Skeletal muscle satellite cell (primary cell): ENCODE results near the gene HCRTR2.
"Not testable (repeated sequence)": the region's sequence is repeated elsewhere in the genome, so short reads cannot be mapped to it uniquely, and the experiment has no call there.

Experiments
- H3K27me3 ChIP-seq: 2 replicates; pipeline ENCODE4 v1.7.0; 2013; ENCODE audit warnings: low read length; ENCODE audit not compliant: control insufficient read depth, insufficient read depth
- H3K36me3 ChIP-seq: 2 replicates; pipeline ENCODE4 v1.7.0; 2013; ENCODE audit warnings: mild to moderate bottlenecking, control low read depth, low read length; ENCODE audit not compliant: insufficient read depth
- H3K4me1 ChIP-seq: 2 replicates; pipeline ENCODE4 v1.7.0; 2013; ENCODE audit warnings: low read length; ENCODE audit not compliant: control insufficient read depth, insufficient read depth
- H3K4me2 ChIP-seq: 2 replicates; pipeline ENCODE4 v1.7.0; 2013; ENCODE audit warnings: mild to moderate bottlenecking, low read length
- H3K4me3 ChIP-seq: 2 replicates; pipeline ENCODE4 v1.7.0; 2013; ENCODE audit warnings: low read length
- H3K9ac ChIP-seq: 2 replicates; pipeline ENCODE4 v1.7.0; 2013; ENCODE audit warnings: mild to moderate bottlenecking, low read depth, low read length, moderate library complexity
- H3K9me3 ChIP-seq: replicated peaks from 2 replicates; pipeline ENCODE4 v1.7.0; 2013; ENCODE audit warnings: mild to moderate bottlenecking, control low read depth, low read length

The HCRTR2 gene

GRCh38 chr6:55239099-55239498 is 64.8 kb downstream of the HCRTR2 start:
- Histone ChIP-seq H3K4me2 (no peak overlapping the region), H3K36me3 (no peaks in the 10 kb centered on the region), H3K4me1 (no peaks in the 10 kb centered on the region), H3K4me3 (no peak overlapping the region), H3K9me3 (no peaks in the 10 kb centered on the region), H3K9ac (no peak overlapping the region), H3K27me3 (no peaks in the 10 kb centered on the region)

- H3K4me1 ChIP-seq, H3K27me3 ChIP-seq, H3K4me2 ChIP-seq, H3K4me3 ChIP-seq, H3K36me3 ChIP-seq, H3K9ac ChIP-seq, H3K9me3 ChIP-seq: not testable (repeated sequence)
Measured at GRCh38 chr6:55240975-55241605, 66.8 kb downstream of the HCRTR2 start.

- H3K4me2 ChIP-seq = no peak overlapping the region
Measured at GRCh38 chr6:55250400-55250799, 76.1 kb downstream of the HCRTR2 start.

GRCh38 chr6:55255113-55255512 is 80.8 kb downstream of the HCRTR2 start:
- H3K9ac ChIP-seq = no peak overlapping the region
- H3K9me3 ChIP-seq = no peaks in the 10 kb centered on the region
- H3K27me3 ChIP-seq = no peaks in the 10 kb centered on the region
- H3K36me3 ChIP-seq = no peaks in the 10 kb centered on the region
- H3K4me1 ChIP-seq = no peaks in the 10 kb centered on the region
- no peak overlapping the region for H3K4me2 ChIP-seq
- H3K4me3 ChIP-seq = no peak overlapping the region

More at GRCh38 chr6:55250400-55250799, 76.1 kb downstream of the HCRTR2 start:
- Histone ChIP-seq H3K4me3 (no peak overlapping the region), H3K27me3 (no peaks in the 10 kb centered on the region), H3K9ac (no peak overlapping the region), H3K4me1 (no peaks in the 10 kb centered on the region), H3K9me3 (no peaks in the 10 kb centered on the region), H3K36me3 (no peaks in the 10 kb centered on the region)

- Histone ChIP-seq H3K9ac (no peak overlapping the region), H3K4me3 (no peak overlapping the region), H3K4me1 (no peaks in the 10 kb centered on the region), H3K4me2 (no peak overlapping the region), H3K9me3 (no peaks in the 10 kb centered on the region), H3K27me3 (no peaks in the 10 kb centered on the region), H3K36me3 (no peaks in the 10 kb centered on the region)
Measured at GRCh38 chr6:55260181-55260580, 85.9 kb downstream of the HCRTR2 start.

- H3K4me2 ChIP-seq = no peak overlapping the region
- no peaks in the 10 kb centered on the region for H3K9me3 ChIP-seq
- no peaks in the 10 kb centered on the region for H3K4me1 ChIP-seq
- H3K36me3 ChIP-seq = no peaks in the 10 kb centered on the region
- H3K9ac ChIP-seq = no peak overlapping the region
- H3K27me3 ChIP-seq = no peaks in the 10 kb centered on the region
- no peak overlapping the region for H3K4me3 ChIP-seq
Measured at GRCh38 chr6:55265409-55266114, 91.2 kb downstream of the HCRTR2 start.

GRCh38 chr6:55266896-55267295 is 92.6 kb downstream of the HCRTR2 start:
- H3K9me3 ChIP-seq = no peaks in the 10 kb centered on the region
- H3K36me3 ChIP-seq = no peaks in the 10 kb centered on the region
- H3K4me2 ChIP-seq = no peak overlapping the region
- no peak overlapping the region for H3K9ac ChIP-seq
- H3K4me1 ChIP-seq = no peaks in the 10 kb centered on the region
- no peaks in the 10 kb centered on the region for H3K27me3 ChIP-seq
- H3K4me3 ChIP-seq = no peak overlapping the region

- Histone ChIP-seq H3K9me3 (no peaks in the 10 kb centered on the region), H3K4me2 (peak overlapping the region; percentile 25), H3K4me1 (no peaks in the 10 kb centered on the region), H3K27me3 (no peaks in the 10 kb centered on the region), H3K4me3 (no peak overlapping the region), H3K36me3 (no peaks in the 10 kb centered on the region), H3K9ac (no peak overlapping the region)
Measured at GRCh38 chr6:55276745-55277530, 102.6 kb downstream of the HCRTR2 start.

- no peak overlapping the region for H3K9ac ChIP-seq
- H3K36me3 ChIP-seq = no peaks in the 10 kb centered on the region
Measured at GRCh38 chr6:55277646-55278045, 103.3 kb downstream of the HCRTR2 start.

GRCh38 chr6:55281215-55281614 is 106.9 kb downstream of the HCRTR2 start:
- Histone ChIP-seq H3K4me1 (no peaks in the 10 kb centered on the region), H3K27me3 (peaks cover 6% of the 10 kb centered on the region), H3K36me3 (no peaks in the 10 kb centered on the region), H3K9me3 (no peaks in the 10 kb centered on the region), H3K4me3 (no peak overlapping the region), H3K9ac (no peak overlapping the region), H3K4me2 (no peak overlapping the region)

More at GRCh38 chr6:55277646-55278045, 103.3 kb downstream of the HCRTR2 start:
- no peaks in the 10 kb centered on the region for H3K27me3 ChIP-seq
- H3K9me3 ChIP-seq = no peaks in the 10 kb centered on the region
- H3K4me1 ChIP-seq = no peaks in the 10 kb centered on the region
- no peak overlapping the region for H3K4me3 ChIP-seq
- no peak overlapping the region for H3K4me2 ChIP-seq

GRCh38 chr6:55282115-55282514 is 107.8 kb downstream of the HCRTR2 start:
- no peaks in the 10 kb centered on the region for H3K36me3 ChIP-seq
- no peak overlapping the region for H3K4me3 ChIP-seq
- H3K9me3 ChIP-seq = no peaks in the 10 kb centered on the region
- H3K27me3 ChIP-seq = peaks cover 9% of the 10 kb centered on the region
- H3K4me1 ChIP-seq = no peaks in the 10 kb centered on the region
- no peak overlapping the region for H3K9ac ChIP-seq
- H3K4me2 ChIP-seq = no peak overlapping the region
